Hematopoietic multipotent progenitor cell treated with erythropoietin and hydrocortisone succinate and interleukin-3 and kit ligand, for 6 days (in vitro differentiated cells): Measurements from ENCODE around the gene LRRC47.

ENCODE experiments used
- DNase-seq: peaks from one replicate; pipeline ENCODE4 v3.0.0-alpha.2; 2015

The LRRC47 gene

GRCh38 chr1:3796215-3797061, at the start of gene LRRC47:
Gene LRRC47, minus strand, starts transcription at chr1:3796498. Its CDS starts 22 bp downstream, at chr1:3796476.
- DNase-seq: peak; percentile 97

GRCh38 chr1:3842912-3843311, 46.6 kb upstream of the LRRC47 start:
- DNase-seq: no peak

GRCh38 chr1:3841491-3841890, 45.2 kb upstream of the LRRC47 start:
- no peak for DNase-seq

GRCh38 chr1:3838788-3839187, 42.5 kb upstream of the LRRC47 start:
- DNase-seq: no peak

GRCh38 chr1:3837685-3838084, 41.4 kb upstream of the LRRC47 start:
- DNase-seq: no peak

- DNase-seq: no peak
Measured at GRCh38 chr1:3837200-3837599, 40.9 kb upstream of the LRRC47 start.

- no peak for DNase-seq
Measured at GRCh38 chr1:3836421-3836820, 40.1 kb upstream of the LRRC47 start.

GRCh38 chr1:3834701-3835100, 38.4 kb upstream of the LRRC47 start:
- DNase-seq: no peak

GRCh38 chr1:3831689-3832088, 35.4 kb upstream of the LRRC47 start:
- DNase-seq: no peak

GRCh38 chr1:3828391-3828790, 32.1 kb upstream of the LRRC47 start:
- no peak for DNase-seq

GRCh38 chr1:3827813-3828307, 31.6 kb upstream of the LRRC47 start:
- no peak for DNase-seq

- DNase-seq: no peak
Measured at GRCh38 chr1:3825356-3825755, 29.1 kb upstream of the LRRC47 start.

GRCh38 chr1:3824650-3825049, 28.4 kb upstream of the LRRC47 start:
- DNase-seq: no peak

- no peak for DNase-seq
Measured at GRCh38 chr1:3822421-3822820, 26.1 kb upstream of the LRRC47 start.

- DNase-seq: no peak
Measured at GRCh38 chr1:3821908-3822307, 25.6 kb upstream of the LRRC47 start.

- no peak for DNase-seq
Measured at GRCh38 chr1:3821447-3821846, 25.1 kb upstream of the LRRC47 start.

GRCh38 chr1:3821004-3821403, 24.7 kb upstream of the LRRC47 start:
- no peak for DNase-seq

GRCh38 chr1:3820316-3820715, 24.0 kb upstream of the LRRC47 start:
- no peak for DNase-seq

- no peak for DNase-seq
Measured at GRCh38 chr1:3819771-3820200, 23.5 kb upstream of the LRRC47 start.

- DNase-seq: no peak
Measured at GRCh38 chr1:3817821-3818597, 21.7 kb upstream of the LRRC47 start.

- no peak for DNase-seq
Measured at GRCh38 chr1:3817138-3817740, 20.9 kb upstream of the LRRC47 start.

GRCh38 chr1:3816331-3817137, 20.2 kb upstream of the LRRC47 start:
- no peak for DNase-seq
